Prostate gland (tissue), 2 donors: ENCODE data around the gene INPP5A.

Source experiments
- CTCF ChIP-seq, 4 experiments: fragments of 200-600 bp in 2 of 4; fragments of 450-650 bp in 2 of 4; sonication (generic) in 2 of 4; IDR thresholded peaks; 1 replicate in 3 of 4; 2 replicates in 1 of 4; pipeline ENCODE4 v1.5.1; 2016 to 2019; ENCODE audit warnings: antibody characterized with exemption in 4 of 4, mild to moderate bottlenecking in 2 of 4, moderate library complexity in 2 of 4
- POLR2A ChIP-seq: fragments of 450-650 bp; IDR thresholded peaks from one replicate; pipeline ENCODE4 v1.6.1; 2016; ENCODE audit warnings: antibody characterized with exemption, mild to moderate bottlenecking

GRCh38 chr10:132813560-132814468 lies 276.2 kb downstream of the INPP5A start:
- TF ChIP-seq POLR2A (no peak), CTCF (IDR thresholded peaks at IDR 0.05) (no peak)
